GM12878 (cell line): ENCODE measurements around the gene OR5H6. TPM values are rescaled to one million over a fixed set of nuclear protein-coding genes. Genes with fewer than 3 reads are reported as not detected.
"Not testable (repeated sequence)": the region's sequence is repeated elsewhere in the genome, so short reads cannot be mapped to it uniquely, and the experiment has no call there.

Experiments used
- ATAC-seq: fragments of 200-7000 bp; cut with Tn5 transposase; 3 replicates; pipeline ENCODE4 v1.9.1; 2020; ENCODE audit warnings: mild to moderate bottlenecking, moderate library complexity
- BruUV-seq: library from RNA; stranded (reverse); fragments of 400-500 nt; replicated peaks from 2 replicates; lab custom pipeline; 2021; lab: Mats Ljungman, UMichigan
- CTCF ChIA-PET: fragments of 300-600 bp; sonication (Branson Sonifier 250); formaldehyde crosslinking; extraction: SDS; loops from one replicate; lab custom pipeline; 2021; ENCODE audit warnings: inconsistent platforms; lab: Yijun Ruan, JAX
- POLR2A ChIA-PET: fragments of 350-600 bp; formaldehyde crosslinking; extraction: SDS; loops from one replicate; lab custom pipeline; 2021; ENCODE audit warnings: inconsistent platforms; lab: Charles Lee
- RAD21 ChIA-PET: fragments of 300-600 bp; sonication (Branson Sonifier 250); formaldehyde crosslinking; loops from one replicate; lab custom pipeline; 2023; ENCODE audit warnings: antibody characterized with exemption; ENCODE audit not compliant: unreplicated experiment; lab: Charles Lee
- SMC1A ChIA-PET: fragments of 300-600 bp; sonication (Branson Sonifier 250); formaldehyde crosslinking; loops from one replicate; lab custom pipeline; 2023; ENCODE audit not compliant: unreplicated experiment, uncharacterized antibody; lab: Charles Lee
- DNase-seq: peaks from one replicate; pipeline ENCODE4 v3.0.0-alpha.2; 2011; ENCODE audit warnings: low read depth, low spot score
- FAIRE-seq: peaks from 3 replicates; lab custom pipeline; 2011; peaks lifted over from hg19 to GRCh38; lab: Jason Lieb, UNC
- H2AFZ ChIP-seq: 2 replicates; pipeline ENCODE4 v1.6.0; 2011; ENCODE audit warnings: low read depth, low read length, control low read depth; ENCODE audit not compliant: control insufficient read depth
- H3K27ac ChIP-seq: 2 replicates; pipeline ENCODE4 v1.5.1; 2011; ENCODE audit warnings: control low read depth; ENCODE audit not compliant: control insufficient read depth, insufficient read depth
- H3K27me3 ChIP-seq, 2 experiments: replicated peaks in 1 of 2; 2 replicates each; pipeline versions ENCODE4 v1.6.0 to v1.6.1; 2011; ENCODE audit warnings: low read length in 1 of 2; ENCODE audit not compliant: control insufficient read depth in 2 of 2, insufficient read depth in 2 of 2
- H3K36me3 ChIP-seq, 2 experiments: 2 replicates each; pipeline ENCODE4 v1.5.1; 2011; ENCODE audit warnings: low read length in 1 of 2; ENCODE audit not compliant: control insufficient read depth in 2 of 2, insufficient read depth in 2 of 2
- H3K4me1 ChIP-seq: 2 replicates; pipeline ENCODE4 v1.6.1; 2011; ENCODE audit warnings: mild to moderate bottlenecking, low read length, moderate library complexity, mixed read lengths; ENCODE audit not compliant: control insufficient read depth, insufficient read depth
- H3K4me2 ChIP-seq: 2 replicates; pipeline ENCODE4 v1.6.0; 2011; ENCODE audit warnings: control low read depth; ENCODE audit not compliant: control insufficient read depth, insufficient read depth
- H3K4me3 ChIP-seq: fragments of 200-600 bp; sonication (generic); 2 replicates; pipeline ENCODE4 v1.5.1; 2016
- H3K79me2 ChIP-seq: 2 replicates; pipeline ENCODE4 v1.6.0; 2011; ENCODE audit warnings: low read length; ENCODE audit not compliant: control insufficient read depth, insufficient read depth
- H3K9ac ChIP-seq: 2 replicates; pipeline ENCODE4 v1.8.0; 2011; ENCODE audit warnings: low read length, control low read depth, mixed read lengths; ENCODE audit not compliant: control insufficient read depth, insufficient read depth
- H3K9me3 ChIP-seq: replicated peaks from 3 replicates; pipeline ENCODE4 v1.5.1; 2011; ENCODE audit warnings: mild to moderate bottlenecking, low read length; ENCODE audit not compliant: control insufficient read depth, insufficient read depth
- H4K20me1 ChIP-seq: 2 replicates; pipeline ENCODE4 v1.6.0; 2011; ENCODE audit not compliant: control insufficient read depth, insufficient read depth
- CTCF ChIP-seq, 3 experiments: IDR thresholded peaks in 2 of 3; conservative IDR thresholded peaks in 1 of 3; 2 replicates each; pipeline ENCODE4 v1.5.1; 2011; ENCODE audit warnings: low read depth in 3 of 3, low read length in 3 of 3, mild to moderate bottlenecking in 3 of 3, control low read depth in 2 of 3, moderate library complexity in 2 of 3, inconsistent platforms in 1 of 3, mixed read lengths in 1 of 3; ENCODE audit not compliant: control insufficient read depth in 2 of 3, insufficient read depth in 1 of 3; ENCODE audit errors: extremely low read depth in 1 of 3
- HDAC2 ChIP-seq: fragments of 200-600 bp; sonication (generic); IDR thresholded peaks from 2 replicates; pipeline ENCODE4 v1.6.1; 2017
- IRF4 ChIP-seq: IDR thresholded peaks from 2 replicates; pipeline ENCODE4 v1.6.1; 2011; ENCODE audit warnings: low read depth, low read length
- JUND ChIP-seq: IDR thresholded peaks from 2 replicates; pipeline ENCODE4 v1.6.1; 2012; ENCODE audit warnings: low read depth, mild to moderate bottlenecking, low read length, improper control_type of control experiment, moderate library complexity
- MEF2A ChIP-seq: IDR thresholded peaks from 2 replicates; pipeline ENCODE4 v1.6.1; 2011; ENCODE audit warnings: low read depth, mild to moderate bottlenecking, low read length, moderate library complexity; ENCODE audit not compliant: insufficient read depth
- ZBTB11 ChIP-seq: fragments of 450-650 bp; formaldehyde crosslinking; IDR thresholded peaks from 2 replicates; pipeline ENCODE4 v1.5.0; 2022; ENCODE audit warnings: mild to moderate bottlenecking, missing genetic modification characterization
- WGBS: methylation state at CpG from one replicate; pipeline ENCODE4 v1.1.6; 2016; ENCODE audit warnings: low lambda C conversion rate; ENCODE audit not compliant: insufficient replicate concordance, insufficient coverage; ENCODE audit errors: missing lambda C conversion rate; 5-methylcytosine and 5-hydroxymethylcytosine counted together
- in situ Hi-C: fragments of 300-500 bp; cut with MboI; formaldehyde crosslinking; loops from 9 replicates; pipeline ENCODE4 v1.14.3; 2018; ENCODE audit warnings: mixed read lengths
- intact Hi-C: fragments of 100-400 bp; cut with micrococcal nuclease; formaldehyde crosslinking; loops from one replicate; pipeline ENCODE4 v1.14.2; 2022; ENCODE audit not compliant: unreplicated experiment
- polyA plus RNA-seq, 11 experiments: library from polyadenylated mRNA; depleted of rRNA in 4 of 11; unstranded in 6 of 11; stranded (reverse) in 5 of 11; fragments of >200 nt; fragmentation: Nextera tagmentation in 4 of 11; fragmentation: Illumina TruSeq in 1 of 11; extraction: Ambion mirVana in 4 of 11; extraction: Trizol in 1 of 11; gene quantifications; 1 replicate in 1 of 11; 2 replicates in 10 of 11; pipeline versions ENCODE4 v1.2.1 to v1.2.3, GENCODE V29; 2011 to 2016; ENCODE audit warnings: inconsistent platforms in 2 of 11, missing spikeins in 2 of 11, low read depth in 1 of 11
- total RNA-seq, 4 experiments: library from RNA; depleted of rRNA in 3 of 4; stranded (reverse); fragments of >200 nt in 3 of 4; fragmentation: Illumina TruSeq in 1 of 4; extraction: Trizol in 1 of 4; gene quantifications; 2 replicates each; pipeline versions ENCODE4 v1.2.1 to v1.2.3, GENCODE V29; 2013 to 2021
- TF ChIP-seq, protein P1 (sequence below): fragments of 450-650 bp; IDR thresholded peaks from 2 replicates; pipeline ENCODE4 v1.6.1; 2016; ENCODE audit warnings: mild to moderate bottlenecking, moderate library complexity, borderline replicate concordance

The OR5H6 gene
- total and polyA plus RNA-seq, 10 of the 15 experiments (the other 5 are each of a cell fraction or from before 2014, with no cell fraction given): 1.2 TPM; not detected in 9

DNA sequence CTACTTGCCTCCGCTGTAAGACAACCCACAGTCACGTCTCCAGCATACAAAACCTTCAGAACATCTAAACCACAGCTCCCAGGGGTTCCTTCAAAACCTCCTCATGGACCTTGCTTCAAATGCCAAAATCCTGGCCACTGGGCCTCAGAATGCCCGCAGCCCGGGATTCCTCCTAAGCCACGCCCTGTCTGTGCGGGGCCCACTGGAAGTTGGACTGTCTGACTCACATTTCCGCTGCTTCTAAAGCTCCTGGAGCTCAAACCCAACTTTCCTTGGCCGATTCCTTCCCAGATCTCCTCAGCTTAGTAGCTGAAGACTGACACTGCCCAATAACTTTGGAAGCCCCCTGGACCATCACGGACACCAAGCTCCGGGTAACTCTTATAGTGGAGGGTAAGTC lies 17.9 kb upstream of the OR5H6 start:
- H3K4me2 ChIP-seq: no peak overlapping the region
- no peak for DNase-seq
- H3K4me3 ChIP-seq: no peak overlapping the region
- TF ChIP-seq MEF2A (no peak), CTCF (IDR thresholded peaks at IDR 0.05 in 2 of 3, conservative IDR thresholded peaks at IDR 0.05 in 1 of 3; ENCODE audit: control insufficient read depth in 2 of 3, extremely low read depth in 1 of 3, insufficient read depth in 1 of 3, low read depth in 3 of 3, low read length in 3 of 3) (no peak), HDAC2 (no peak), JUND (no peak), IRF4 (no peak), ZBTB11 (CRISPR knock-in tag) (no peak)
- TF ChIP-seq, protein P1, sequence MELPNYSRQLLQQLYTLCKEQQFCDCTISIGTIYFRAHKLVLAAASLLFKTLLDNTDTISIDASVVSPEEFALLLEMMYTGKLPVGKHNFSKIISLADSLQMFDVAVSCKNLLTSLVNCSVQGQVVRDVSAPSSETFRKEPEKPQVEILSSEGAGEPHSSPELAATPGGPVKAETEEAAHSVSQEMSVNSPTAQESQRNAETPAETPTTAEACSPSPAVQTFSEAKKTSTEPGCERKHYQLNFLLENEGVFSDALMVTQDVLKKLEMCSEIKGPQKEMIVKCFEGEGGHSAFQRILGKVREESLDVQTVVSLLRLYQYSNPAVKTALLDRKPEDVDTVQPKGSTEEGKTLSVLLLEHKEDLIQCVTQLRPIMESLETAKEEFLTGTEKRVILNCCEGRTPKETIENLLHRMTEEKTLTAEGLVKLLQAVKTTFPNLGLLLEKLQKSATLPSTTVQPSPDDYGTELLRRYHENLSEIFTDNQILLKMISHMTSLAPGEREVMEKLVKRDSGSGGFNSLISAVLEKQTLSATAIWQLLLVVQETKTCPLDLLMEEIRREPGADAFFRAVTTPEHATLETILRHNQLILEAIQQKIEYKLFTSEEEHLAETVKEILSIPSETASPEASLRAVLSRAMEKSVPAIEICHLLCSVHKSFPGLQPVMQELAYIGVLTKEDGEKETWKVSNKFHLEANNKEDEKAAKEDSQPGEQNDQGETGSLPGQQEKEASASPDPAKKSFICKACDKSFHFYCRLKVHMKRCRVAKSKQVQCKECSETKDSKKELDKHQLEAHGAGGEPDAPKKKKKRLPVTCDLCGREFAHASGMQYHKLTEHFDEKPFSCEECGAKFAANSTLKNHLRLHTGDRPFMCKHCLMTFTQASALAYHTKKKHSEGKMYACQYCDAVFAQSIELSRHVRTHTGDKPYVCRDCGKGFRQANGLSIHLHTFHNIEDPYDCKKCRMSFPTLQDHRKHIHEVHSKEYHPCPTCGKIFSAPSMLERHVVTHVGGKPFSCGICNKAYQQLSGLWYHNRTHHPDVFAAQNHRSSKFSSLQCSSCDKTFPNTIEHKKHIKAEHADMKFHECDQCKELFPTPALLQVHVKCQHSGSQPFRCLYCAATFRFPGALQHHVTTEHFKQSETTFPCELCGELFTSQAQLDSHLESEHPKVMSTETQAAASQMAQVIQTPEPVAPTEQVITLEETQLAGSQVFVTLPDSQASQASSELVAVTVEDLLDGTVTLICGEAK: no peak
- no peaks in the 10 kb centered on the region for H3K79me2 ChIP-seq
- RAD21 ChIA-PET: no interaction called here
- POLR2A ChIA-PET: no interaction called here
- no peaks in the 10 kb centered on the region for H3K36me3 ChIP-seq
- no peak overlapping the region for H2AFZ ChIP-seq
- H3K4me1 ChIP-seq: no peaks in the 10 kb centered on the region; the same call in 1 of the 2 replicates
- no peaks in the 10 kb centered on the region; the same call in 2 of the 3 replicates for H3K9me3 ChIP-seq
- no peaks in the 10 kb centered on the region for H4K20me1 ChIP-seq
- FAIRE-seq: no peak
- H3K9ac ChIP-seq: no peak overlapping the region
- intact Hi-C loops (no loop called here), in situ Hi-C loops (no loop called here)
- BruUV-seq: no TSS peak
- WGBS: 56% methylated on average over 10 of the region's 10 CpGs
- CTCF ChIA-PET: interaction anchor here (0.7 kb wide), 1 partner anchor 14 kb away, joined by 3 read pairs; no protein-coding TSS in a partner anchor
- SMC1A ChIA-PET: no interaction called here
- no peaks in the 10 kb centered on the region for H3K27me3 ChIP-seq
- ATAC-seq: no peak
- no peak overlapping the region for H3K27ac ChIP-seq

DNA sequence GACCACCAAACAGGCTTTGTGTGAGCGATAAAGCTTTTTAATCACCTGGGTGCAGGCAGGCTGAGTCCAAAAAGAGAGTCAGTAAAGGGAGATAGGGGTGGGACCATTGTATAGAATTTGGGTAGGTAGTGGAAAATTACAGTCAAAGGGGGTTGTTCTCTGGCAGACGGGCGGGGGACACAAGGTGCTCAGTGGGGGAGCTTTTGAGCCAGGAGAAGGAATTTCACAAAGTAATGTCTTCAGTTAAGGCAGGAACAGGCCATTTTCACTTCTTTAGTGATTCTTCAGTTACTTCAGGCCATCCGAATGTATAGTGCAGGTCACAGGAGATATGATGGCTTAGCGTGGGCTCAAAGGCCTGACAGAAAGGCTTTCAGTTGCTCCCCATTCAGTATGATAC lies 8.0 kb upstream of the OR5H6 start:
- RAD21 ChIA-PET, H3K4me2 ChIP-seq, in situ Hi-C loops, SMC1A ChIA-PET, H3K79me2 ChIP-seq, H3K4me3 ChIP-seq, H3K4me1 ChIP-seq, H3K9ac ChIP-seq, ATAC-seq, FAIRE-seq, H3K27me3 ChIP-seq, H2AFZ ChIP-seq, H3K9me3 ChIP-seq, H3K36me3 ChIP-seq, DNase-seq, CTCF ChIA-PET, H4K20me1 ChIP-seq, BruUV-seq, intact Hi-C loops, H3K27ac ChIP-seq: not testable (repeated sequence)
- POLR2A ChIA-PET: interaction anchor here (0.5 kb wide), 1 partner anchor 95 kb away, joined by 3 read pairs; no protein-coding TSS in a partner anchor
- 39% methylated on average over 5 of the region's 5 CpGs for WGBS
